ENCODE results near the gene AATK.

AATK gene

DNA sequence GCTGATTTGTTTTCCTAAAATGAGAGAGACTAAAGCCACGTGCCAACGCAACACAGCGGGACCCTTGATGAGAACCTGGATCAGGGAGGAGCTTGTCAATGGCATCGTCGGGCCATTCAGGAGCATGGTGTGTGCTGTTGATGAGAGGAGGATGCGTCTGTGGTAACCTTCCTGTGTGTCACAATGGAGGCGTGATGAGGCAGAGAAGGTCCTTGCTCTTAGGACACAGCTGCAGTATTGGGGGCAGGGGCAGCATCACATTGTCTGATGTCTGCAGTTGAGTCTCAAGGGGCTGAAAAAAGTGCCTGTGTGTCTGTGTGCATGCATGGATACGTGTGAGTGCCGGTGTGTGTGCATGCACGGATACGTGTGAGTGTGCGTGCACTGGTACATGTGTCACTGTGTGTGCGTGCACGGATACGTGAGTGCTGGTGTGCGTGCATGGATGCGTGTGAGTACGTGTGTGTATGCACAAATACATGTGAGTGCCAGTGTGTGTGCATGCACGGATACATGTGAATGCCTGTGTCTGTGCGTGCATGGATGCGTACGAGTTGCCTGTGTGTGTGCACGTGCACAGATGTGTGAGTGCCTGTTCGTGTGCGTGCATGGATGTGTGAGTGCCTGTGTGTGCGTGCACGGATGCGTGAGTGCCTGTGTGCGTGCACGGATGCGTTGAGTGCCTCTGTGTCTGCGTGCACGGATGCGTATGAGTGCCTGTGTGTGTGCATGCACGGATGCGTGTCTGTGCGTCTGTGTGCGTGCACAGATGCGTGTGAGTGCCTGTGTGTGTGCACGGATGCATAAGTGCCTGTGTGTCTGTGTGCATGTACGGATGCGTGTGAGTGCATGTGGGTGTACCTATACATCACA, 91.8 kb downstream of the AATK start:
- DNase-seq (ENCODE audit: insufficient read length), result no peak
- FAIRE-seq, result no peak
- TF ChIP-seq POLR2A (IDR thresholded peaks at IDR 0.05; ENCODE audit: low read depth, low read length), result no peak
- TF ChIP-seq POLR2AphosphoS5 (IDR thresholded peaks at IDR 0.05; ENCODE audit: low read depth, low read length), result no peak
- no peak for TF ChIP-seq TAF1 (IDR thresholded peaks at IDR 0.05; ENCODE audit: borderline replicate concordance, low read depth, low read length)

DNA sequence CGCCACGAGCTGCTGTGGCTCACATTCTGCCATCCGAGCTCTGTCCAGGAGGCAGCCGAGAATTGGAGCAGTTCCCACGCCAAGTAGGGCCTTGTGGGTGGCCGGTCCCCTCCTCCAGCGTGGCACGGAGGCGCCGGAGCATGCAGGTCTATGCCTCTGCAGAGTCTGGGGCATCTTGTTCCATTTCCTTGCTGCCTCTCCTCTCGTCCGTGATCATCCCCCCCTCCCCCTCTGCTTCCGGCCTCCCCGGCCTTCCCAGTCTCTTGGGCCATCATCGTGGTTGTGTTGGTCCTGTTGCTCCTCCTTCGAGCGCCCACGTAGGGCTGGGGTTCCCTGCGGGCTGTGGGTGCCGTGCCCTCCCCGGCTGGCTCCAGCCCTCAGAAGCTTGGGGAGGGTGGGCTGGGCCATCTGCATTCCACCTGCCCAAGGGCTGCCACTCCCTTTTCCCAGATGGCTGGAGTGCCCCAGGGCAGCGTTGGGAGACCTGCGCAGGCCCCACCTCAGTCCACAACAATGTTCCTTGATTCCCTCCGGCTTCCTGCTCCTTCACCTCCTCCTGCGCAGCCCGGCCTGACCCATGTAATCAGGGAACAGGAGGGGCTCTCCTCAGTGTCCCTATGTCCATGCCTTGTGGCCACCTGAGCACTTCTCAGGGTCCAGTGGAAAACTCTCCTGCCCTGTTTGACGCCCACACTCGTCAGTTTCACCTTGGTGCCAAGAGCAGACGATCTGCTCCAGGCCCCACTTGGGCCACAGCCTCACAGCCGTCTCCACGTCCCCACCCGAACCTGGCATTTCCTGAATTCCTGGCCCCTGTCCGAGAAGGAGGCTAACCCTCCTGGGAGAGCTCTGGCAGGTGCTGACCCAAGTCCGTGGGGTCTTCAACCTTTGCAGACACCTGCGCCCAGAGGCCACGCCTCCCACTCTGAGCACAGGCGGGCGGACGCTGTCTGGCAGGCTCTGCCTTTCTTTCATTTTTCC, 94.0 kb downstream of the AATK start:
- TF ChIP-seq POLR2AphosphoS5 (IDR thresholded peaks at IDR 0.05; ENCODE audit: low read depth, low read length) (no peak), TAF1 (IDR thresholded peaks at IDR 0.05; ENCODE audit: borderline replicate concordance, low read depth, low read length) (no peak), POLR2A (IDR thresholded peaks at IDR 0.05; ENCODE audit: low read depth, low read length) (no peak)
- no peak for DNase-seq (ENCODE audit: insufficient read length)
- FAIRE-seq, result no peak

DNA sequence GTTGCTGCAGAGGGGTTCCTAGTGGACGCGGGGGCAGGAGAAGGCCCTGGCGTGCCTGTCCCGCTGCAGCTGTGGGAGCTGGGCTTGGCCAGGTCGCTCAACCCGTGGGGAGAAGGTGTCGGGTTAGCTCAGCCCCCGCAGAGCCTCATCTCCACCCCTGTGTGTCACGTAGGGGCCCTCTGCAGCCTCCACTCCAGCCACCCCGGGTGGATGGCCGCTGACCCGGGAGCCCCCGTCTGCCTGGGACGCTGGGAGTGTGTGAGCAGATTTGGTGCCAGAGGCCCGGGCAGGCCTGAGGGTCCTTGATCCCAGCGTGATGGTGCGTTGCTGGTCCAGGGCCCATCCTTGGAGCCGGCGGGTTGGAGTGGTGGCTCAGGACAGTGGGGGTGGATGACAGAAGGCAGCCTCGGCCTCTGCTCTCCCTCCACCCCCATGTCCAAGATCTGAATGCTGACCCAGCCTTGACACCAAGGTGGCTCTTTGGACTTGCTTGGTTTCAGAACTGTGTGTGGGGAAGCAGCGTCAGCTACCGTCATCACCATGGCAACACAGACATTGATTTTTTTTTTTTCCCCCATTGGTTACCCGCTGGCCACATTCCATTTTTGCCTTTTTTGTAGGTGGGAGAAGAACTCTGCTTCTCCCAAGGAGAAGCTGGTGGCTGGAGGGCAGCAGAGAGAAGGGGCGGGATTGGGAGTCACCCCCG, 95.3 kb downstream of the AATK start:
- FAIRE-seq, result no peak
- TF ChIP-seq TAF1 (IDR thresholded peaks at IDR 0.05; ENCODE audit: borderline replicate concordance, low read depth, low read length) (no peak), POLR2A (IDR thresholded peaks at IDR 0.05; ENCODE audit: low read depth, low read length) (no peak), POLR2AphosphoS5 (IDR thresholded peaks at IDR 0.05; ENCODE audit: low read depth, low read length) (no peak)
- no peak for DNase-seq (ENCODE audit: insufficient read length)

DNA sequence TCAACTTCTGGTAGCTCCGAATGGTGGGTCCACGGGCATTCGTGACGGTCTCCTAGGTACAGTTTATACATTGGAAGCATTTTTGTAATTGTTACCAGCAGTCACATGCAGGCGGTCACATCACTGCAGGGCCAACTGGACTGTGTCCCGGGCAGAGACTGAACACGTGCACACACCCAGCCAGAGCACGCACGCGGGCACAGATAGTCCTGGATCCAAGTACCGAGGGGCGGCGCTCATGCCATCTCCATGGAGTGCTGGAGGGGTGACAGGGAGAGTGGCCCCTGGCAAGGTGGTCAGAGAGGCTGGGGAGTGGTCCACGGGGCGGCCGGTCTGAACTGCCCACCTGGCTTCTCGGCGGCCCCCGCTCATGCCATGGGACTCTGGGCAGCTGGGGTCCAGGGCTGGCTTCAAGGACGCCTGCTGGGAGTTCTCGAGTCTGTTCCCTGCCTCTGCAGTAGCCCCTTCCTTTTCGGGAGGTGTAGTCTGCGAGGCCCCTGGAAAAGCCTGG, 96.8 kb downstream of the AATK start:
- DNase-seq (ENCODE audit: insufficient read length), result no peak
- no peak for FAIRE-seq
- TF ChIP-seq TAF1 (IDR thresholded peaks at IDR 0.05; ENCODE audit: borderline replicate concordance, low read depth, low read length) (no peak), POLR2A (IDR thresholded peaks at IDR 0.05; ENCODE audit: low read depth, low read length) (no peak)

DNA sequence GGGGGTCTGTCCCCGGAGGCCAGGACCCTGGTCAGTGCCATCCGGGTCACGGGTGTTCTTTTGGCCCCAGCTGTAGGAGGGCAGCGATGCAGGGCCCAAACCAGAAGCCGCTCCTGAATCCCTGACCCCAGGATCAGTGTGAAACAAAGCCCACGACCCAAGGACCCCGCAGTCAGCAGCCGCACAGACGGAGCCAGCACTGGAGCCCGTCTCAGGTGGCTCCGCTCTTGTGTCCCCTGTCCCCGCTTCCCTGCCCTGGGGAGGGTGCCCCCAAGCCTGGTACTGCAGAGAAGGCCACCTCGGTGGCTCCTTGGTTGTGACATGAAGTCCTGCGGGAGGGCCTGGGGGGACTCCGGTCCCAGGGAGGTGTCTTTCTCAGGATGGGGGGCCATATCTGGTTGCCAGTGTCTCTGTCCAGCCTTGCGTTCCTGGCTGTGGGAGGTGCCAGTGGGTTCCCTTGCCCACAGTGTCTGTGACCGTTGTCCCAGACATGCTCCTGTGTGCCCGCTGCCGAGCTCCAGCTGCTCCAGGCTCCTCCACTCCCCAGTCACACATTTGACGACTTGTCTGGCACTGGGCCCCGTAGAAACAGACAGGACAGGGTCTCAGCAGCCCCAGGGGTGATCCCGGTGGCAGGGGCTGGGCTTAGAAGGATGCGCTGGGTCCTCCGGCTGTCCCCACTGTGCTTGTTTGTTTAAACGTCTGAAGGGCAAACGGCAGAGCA, 97.4 kb downstream of the AATK start:
- FAIRE-seq (no peak), DNase-seq (ENCODE audit: insufficient read length) (no peak)
- no peak for TF ChIP-seq POLR2A (IDR thresholded peaks at IDR 0.05; ENCODE audit: low read depth, low read length)
- no peak for TF ChIP-seq TAF1 (IDR thresholded peaks at IDR 0.05; ENCODE audit: borderline replicate concordance, low read depth, low read length)
- TF ChIP-seq POLR2AphosphoS5 (IDR thresholded peaks at IDR 0.05; ENCODE audit: low read depth, low read length), result no peak

DNA sequence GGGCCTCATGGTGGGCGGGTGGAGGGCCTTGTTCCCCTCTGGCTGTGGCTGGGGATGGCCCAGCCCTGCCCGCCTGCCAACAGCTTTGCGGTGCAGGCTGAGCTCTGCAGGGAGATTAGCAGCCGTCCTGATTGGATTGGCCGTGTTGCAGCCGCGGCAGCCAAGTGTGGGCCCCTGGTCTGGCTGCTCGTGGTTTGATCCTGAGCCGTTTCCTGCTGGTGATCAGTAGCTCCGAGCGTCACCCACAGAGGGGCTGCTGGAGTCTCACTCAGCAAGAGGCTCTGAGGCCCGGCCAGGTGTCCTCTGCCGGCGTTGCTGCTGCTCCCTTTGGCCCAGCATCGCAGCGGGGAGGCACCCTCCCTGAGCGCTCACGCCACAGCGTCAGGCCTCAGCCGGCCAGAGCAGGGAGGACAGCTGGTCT, 98.6 kb downstream of the AATK start:
- FAIRE-seq, result no peak

More for the DNA sequence above, 98.6 kb downstream of the AATK start:
- TF ChIP-seq POLR2AphosphoS5 (IDR thresholded peaks at IDR 0.05; ENCODE audit: low read depth, low read length), result no peak
- TF ChIP-seq TAF1 (IDR thresholded peaks at IDR 0.05; ENCODE audit: borderline replicate concordance, low read depth, low read length), result no peak
- TF ChIP-seq POLR2A (IDR thresholded peaks at IDR 0.05; ENCODE audit: low read depth, low read length), result no peak
- DNase-seq (ENCODE audit: insufficient read length), result no peak
